Epithelial cell of esophagus (primary cell): ENCODE measurements around the gene MAST3.

ENCODE experiments used
- DNase-seq: peaks from one replicate; pipeline ENCODE4 v3.0.0; 2010; ENCODE audit warnings: low read depth
- H3K4me3 ChIP-seq: 2 replicates; pipeline ENCODE4 v1.5.1; 2011; ENCODE audit warnings: mild to moderate bottlenecking, low read length, control low read depth
- CTCF ChIP-seq: IDR thresholded peaks from 2 replicates; pipeline ENCODE4 v1.5.1; 2011; ENCODE audit warnings: low read depth, mild to moderate bottlenecking, low read length, control low read depth, inconsistent platforms; ENCODE audit not compliant: insufficient read depth; ENCODE audit errors: missing control alignments

MAST3 gene

GRCh38 chr19:18058208-18059009 is 39.2 kb upstream of the MAST3 start:
- peak; percentile 71 for DNase-seq
- no peak overlapping the region for H3K4me3 ChIP-seq
- peak; percentile 75 for TF ChIP-seq CTCF

- no peak for DNase-seq
- TF ChIP-seq CTCF: no peak
These were observed 38.3 kb upstream of the MAST3 start for GRCh38 chr19:18059297-18059696.

GRCh38 chr19:18059902-18060301 is 37.7 kb upstream of the MAST3 start:
- no peak overlapping the region for H3K4me3 ChIP-seq
- no peak for DNase-seq
- TF ChIP-seq CTCF: no peak

More at GRCh38 chr19:18059297-18059696, 38.3 kb upstream of the MAST3 start:
- no peak overlapping the region for H3K4me3 ChIP-seq

GRCh38 chr19:18060472-18060871 is 37.1 kb upstream of the MAST3 start:
- DNase-seq: no peak
- H3K4me3 ChIP-seq: no peak overlapping the region
- TF ChIP-seq CTCF: no peak

- no peak overlapping the region for H3K4me3 ChIP-seq
- TF ChIP-seq CTCF: no peak
- DNase-seq: no peak
These were observed 35.5 kb upstream of the MAST3 start for GRCh38 chr19:18062028-18062427.

GRCh38 chr19:18063463-18063862 is 34.1 kb upstream of the MAST3 start:
- peak; percentile 24 for DNase-seq
- H3K4me3 ChIP-seq: no peak overlapping the region
- no peak for TF ChIP-seq CTCF

GRCh38 chr19:18065173-18065495 is 32.4 kb upstream of the MAST3 start:
- TF ChIP-seq CTCF: no peak
- no peak for DNase-seq
- H3K4me3 ChIP-seq: no peak overlapping the region
